Neural cell (in vitro differentiated cells): ENCODE data around the gene ICE1. TPM values are rescaled to one million over a fixed set of nuclear protein-coding genes. Genes with fewer than 3 reads are reported as not detected.

ENCODE experiments used
- H2AFZ ChIP-seq: fragments of 200-600, 300-800 bp; sonication (generic), shearing (Covaris generic); 2 replicates; pipeline ENCODE4 v1.6.0; 2014; ENCODE audit warnings: low read depth, mild to moderate bottlenecking, antibody characterized with exemption, low read length, moderate library complexity
- H3F3A ChIP-seq: fragments of 200-600 bp; shearing (Covaris generic); 2 replicates; pipeline ENCODE4 v1.6.1; 2016; ENCODE audit warnings: mild to moderate bottlenecking, moderate library complexity, mixed read lengths, antibody characterized with exemption, low read length; ENCODE audit not compliant: insufficient read depth, poor library complexity, severe bottlenecking
- H3K27ac ChIP-seq: fragments of 200-600, 300-800 bp; sonication (generic), shearing (Covaris generic); 2 replicates; pipeline ENCODE4 v1.5.1; 2014; ENCODE audit warnings: mild to moderate bottlenecking, low read length, moderate library complexity
- H3K27me3 ChIP-seq: fragments of 300-800, 200-600 bp; sonication (generic), shearing (Covaris generic); 2 replicates; pipeline ENCODE4 v1.6.0; 2014; ENCODE audit warnings: mild to moderate bottlenecking, low read depth, low read length, moderate library complexity; ENCODE audit not compliant: insufficient read depth
- H3K36me3 ChIP-seq: fragments of 300-800, 200-600 bp; sonication (generic), shearing (Covaris generic); 2 replicates; pipeline ENCODE4 v1.5.1; 2014; ENCODE audit warnings: mild to moderate bottlenecking, antibody characterized with exemption, low read length, moderate library complexity; ENCODE audit not compliant: insufficient read depth
- H3K4me2 ChIP-seq: fragments of 300-800, 200-600 bp; sonication (generic), shearing (Covaris generic); 2 replicates; pipeline ENCODE4 v1.6.0; 2014; ENCODE audit warnings: mild to moderate bottlenecking, low read length
- H3K4me3 ChIP-seq: fragments of 300-800, 200-600 bp; sonication (generic), shearing (Covaris generic); 2 replicates; pipeline ENCODE4 v1.5.1; 2014; ENCODE audit warnings: mild to moderate bottlenecking, low read length, moderate library complexity
- H3K79me2 ChIP-seq: fragments of 200-600 bp; shearing (Covaris generic); replicated peaks from 2 replicates; pipeline ENCODE4 v1.6.0; 2014; ENCODE audit warnings: mild to moderate bottlenecking, low read length, moderate library complexity; ENCODE audit not compliant: insufficient read depth
- H3K9ac ChIP-seq: fragments of 300-800, 200-600 bp; sonication (generic), shearing (Covaris generic); 2 replicates; pipeline ENCODE4 v1.6.1; 2016; ENCODE audit warnings: mild to moderate bottlenecking, low read length, mixed read lengths
- H3K9me2 ChIP-seq: fragments of 200-600 bp; shearing (Covaris generic); 2 replicates; pipeline ENCODE4 v1.6.1; 2016; ENCODE audit warnings: mild to moderate bottlenecking, low read length, mixed read lengths; ENCODE audit not compliant: insufficient read depth
- H3K9me3 ChIP-seq: fragments of 200-600, 300-800 bp; sonication (generic), shearing (Covaris generic); 2 replicates; pipeline ENCODE4 v1.6.1; 2016; ENCODE audit warnings: mild to moderate bottlenecking, mixed run types, low read length, moderate library complexity, mixed read lengths
- H4K20me1 ChIP-seq: fragments of 200-600 bp; shearing (Covaris generic); 2 replicates; pipeline ENCODE4 v1.6.1; 2016; ENCODE audit warnings: mild to moderate bottlenecking, mixed run types; ENCODE audit not compliant: insufficient read depth
- CTCF ChIP-seq: fragments of 450-650 bp; IDR thresholded peaks from 2 replicates; pipeline ENCODE4 v1.5.1; 2014; ENCODE audit warnings: antibody characterized with exemption, mild to moderate bottlenecking, moderate library complexity; ENCODE audit not compliant: poor library complexity, severe bottlenecking
- EP300 ChIP-seq: fragments of 450-650 bp; conservative IDR thresholded peaks from 2 replicates; pipeline ENCODE4 v1.6.1; 2014; ENCODE audit warnings: antibody characterized with exemption, mild to moderate bottlenecking, moderate library complexity; ENCODE audit not compliant: poor library complexity, severe bottlenecking
- EZH2 ChIP-seq: fragments of 200-600, 300-800 bp; shearing (Covaris generic), sonication (generic); IDR thresholded peaks from 2 replicates; pipeline ENCODE4 v1.6.1; 2014; ENCODE audit warnings: antibody characterized with exemption, low read length, borderline replicate concordance, mild to moderate bottlenecking; ENCODE audit not compliant: insufficient read depth, poor library complexity, severe bottlenecking
- MXI1 ChIP-seq: fragments of 450-650 bp; conservative IDR thresholded peaks from 2 replicates; pipeline ENCODE4 v1.6.1; 2014; ENCODE audit warnings: antibody characterized with exemption, mild to moderate bottlenecking; ENCODE audit not compliant: poor library complexity, severe bottlenecking
- POLR2AphosphoS5 ChIP-seq: IDR thresholded peaks from 2 replicates; pipeline ENCODE4 v1.6.1; 2012
- RAD21 ChIP-seq: fragments of 450-650 bp; conservative IDR thresholded peaks from 2 replicates; pipeline ENCODE4 v1.6.1; 2014; ENCODE audit warnings: antibody characterized with exemption, mild to moderate bottlenecking, moderate library complexity
- SMC3 ChIP-seq: fragments of 450-650 bp; conservative IDR thresholded peaks from 2 replicates; pipeline ENCODE4 v1.6.1; 2014; ENCODE audit warnings: antibody characterized with exemption, mild to moderate bottlenecking, moderate library complexity; ENCODE audit not compliant: poor library complexity
- TAF1 ChIP-seq: IDR thresholded peaks from 2 replicates; pipeline ENCODE4 v1.6.1; 2012; ENCODE audit warnings: low read depth
- polyA plus RNA-seq: library from polyadenylated mRNA; depleted of rRNA; stranded (reverse); fragments of >200 nt; gene quantifications from 2 replicates; pipeline ENCODE4 v1.2.3, GENCODE V29; 2014
- TF ChIP-seq, protein P1 (sequence below): IDR thresholded peaks from 2 replicates; pipeline ENCODE4 v1.6.1; 2012; ENCODE audit warnings: borderline replicate concordance

ICE1 gene
- polyA plus RNA-seq, 1 donor from 2014 or later = 22.1 TPM

DNA sequence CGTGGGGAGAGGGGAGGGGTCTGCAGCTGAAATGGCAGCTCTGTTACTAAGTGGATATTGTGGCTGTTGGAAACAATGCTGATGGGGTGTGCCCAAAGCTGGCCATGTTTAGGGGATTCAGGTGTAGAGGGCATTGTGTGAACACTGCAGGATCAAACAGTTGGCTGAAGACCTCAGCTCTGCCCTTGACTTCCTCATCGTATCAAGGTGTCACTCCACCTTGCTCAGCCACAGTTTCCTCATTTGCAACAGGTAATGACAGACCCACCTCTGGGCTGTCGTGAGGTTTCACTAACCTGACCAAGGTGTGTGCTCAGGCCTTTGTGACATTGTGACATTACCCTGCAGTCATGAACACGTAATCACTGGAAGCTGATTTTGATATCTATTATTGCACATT lies 111.9 kb downstream of the ICE1 start:
- no peaks in the 10 kb centered on the region for H3K36me3 ChIP-seq
- no peak overlapping the region for H3K4me3 ChIP-seq
- no peaks in the 10 kb centered on the region for H3K9me2 ChIP-seq
- H3K9ac ChIP-seq = no peak overlapping the region
- H3K79me2 ChIP-seq = no peaks in the 10 kb centered on the region
- no peak overlapping the region for H2AFZ ChIP-seq
- no peaks in the 10 kb centered on the region for H3K27me3 ChIP-seq
- no peak overlapping the region for H3K4me2 ChIP-seq
- H3K27ac ChIP-seq = no peak overlapping the region
- no peaks in the 10 kb centered on the region for H3K9me3 ChIP-seq
- no peaks in the 10 kb centered on the region for H4K20me1 ChIP-seq
- TF ChIP-seq TAF1 (no peak), SMC3 (no peak), MXI1 (no peak), EZH2 (no peak), RAD21 (no peak)
- TF ChIP-seq, protein P1, sequence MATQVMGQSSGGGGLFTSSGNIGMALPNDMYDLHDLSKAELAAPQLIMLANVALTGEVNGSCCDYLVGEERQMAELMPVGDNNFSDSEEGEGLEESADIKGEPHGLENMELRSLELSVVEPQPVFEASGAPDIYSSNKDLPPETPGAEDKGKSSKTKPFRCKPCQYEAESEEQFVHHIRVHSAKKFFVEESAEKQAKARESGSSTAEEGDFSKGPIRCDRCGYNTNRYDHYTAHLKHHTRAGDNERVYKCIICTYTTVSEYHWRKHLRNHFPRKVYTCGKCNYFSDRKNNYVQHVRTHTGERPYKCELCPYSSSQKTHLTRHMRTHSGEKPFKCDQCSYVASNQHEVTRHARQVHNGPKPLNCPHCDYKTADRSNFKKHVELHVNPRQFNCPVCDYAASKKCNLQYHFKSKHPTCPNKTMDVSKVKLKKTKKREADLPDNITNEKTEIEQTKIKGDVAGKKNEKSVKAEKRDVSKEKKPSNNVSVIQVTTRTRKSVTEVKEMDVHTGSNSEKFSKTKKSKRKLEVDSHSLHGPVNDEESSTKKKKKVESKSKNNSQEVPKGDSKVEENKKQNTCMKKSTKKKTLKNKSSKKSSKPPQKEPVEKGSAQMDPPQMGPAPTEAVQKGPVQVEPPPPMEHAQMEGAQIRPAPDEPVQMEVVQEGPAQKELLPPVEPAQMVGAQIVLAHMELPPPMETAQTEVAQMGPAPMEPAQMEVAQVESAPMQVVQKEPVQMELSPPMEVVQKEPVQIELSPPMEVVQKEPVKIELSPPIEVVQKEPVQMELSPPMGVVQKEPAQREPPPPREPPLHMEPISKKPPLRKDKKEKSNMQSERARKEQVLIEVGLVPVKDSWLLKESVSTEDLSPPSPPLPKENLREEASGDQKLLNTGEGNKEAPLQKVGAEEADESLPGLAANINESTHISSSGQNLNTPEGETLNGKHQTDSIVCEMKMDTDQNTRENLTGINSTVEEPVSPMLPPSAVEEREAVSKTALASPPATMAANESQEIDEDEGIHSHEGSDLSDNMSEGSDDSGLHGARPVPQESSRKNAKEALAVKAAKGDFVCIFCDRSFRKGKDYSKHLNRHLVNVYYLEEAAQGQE = no peak
- H3F3A ChIP-seq = no peaks in the 10 kb centered on the region

DNA sequence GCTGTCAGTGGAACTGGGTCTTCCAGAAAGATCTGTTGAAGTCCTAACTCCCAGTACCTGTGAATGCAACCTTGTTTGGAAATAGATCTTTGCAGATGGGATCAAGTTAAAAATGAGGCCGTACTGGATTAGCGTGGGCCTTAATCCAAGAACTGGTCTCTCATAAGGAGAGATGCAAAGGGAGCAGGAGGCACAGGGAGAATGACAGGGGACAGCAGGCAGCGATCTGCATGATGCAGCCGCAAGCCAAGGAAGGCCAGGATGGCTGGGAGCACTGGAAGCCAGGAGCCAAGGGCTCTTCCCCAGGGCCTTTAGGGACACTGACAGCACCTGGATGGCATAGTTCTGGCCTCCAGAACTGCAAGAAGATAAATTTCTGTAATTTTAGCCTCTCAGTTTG lies 114.4 kb downstream of the ICE1 start:
- Histone ChIP-seq H3K9me2 (no peaks in the 10 kb centered on the region), H3K4me3 (no peak overlapping the region), H3K36me3 (no peaks in the 10 kb centered on the region), H3K27me3 (no peaks in the 10 kb centered on the region), H3K4me2 (no peak overlapping the region), H2AFZ (no peak overlapping the region), H3K9ac (no peak overlapping the region), H3F3A (no peaks in the 10 kb centered on the region), H3K9me3 (no peaks in the 10 kb centered on the region), H3K79me2 (no peaks in the 10 kb centered on the region), H4K20me1 (no peaks in the 10 kb centered on the region), H3K27ac (no peak overlapping the region)
- TF ChIP-seq RAD21 = no peak
- no peak for TF ChIP-seq POLR2AphosphoS5

GRCh38 chr5:5537426-5537825 lies 114.9 kb downstream of the ICE1 start:
- Histone ChIP-seq H3K36me3 (no peaks in the 10 kb centered on the region), H3F3A (no peaks in the 10 kb centered on the region), H3K27ac (no peak overlapping the region), H3K79me2 (no peaks in the 10 kb centered on the region), H3K4me2 (no peak overlapping the region), H2AFZ (no peak overlapping the region), H3K4me3 (no peak overlapping the region), H3K9me3 (no peaks in the 10 kb centered on the region), H3K9ac (no peak overlapping the region), H4K20me1 (no peaks in the 10 kb centered on the region), H3K27me3 (no peaks in the 10 kb centered on the region), H3K9me2 (no peaks in the 10 kb centered on the region)
- TF ChIP-seq, protein P1 = no peak
- TF ChIP-seq CTCF (no peak), EP300 (no peak), SMC3 (no peak), MXI1 (no peak), TAF1 (no peak), RAD21 (no peak), EZH2 (no peak)
